Amniotic epithelial cell (primary cell): ENCODE data around the gene GRIP1.

Source experiments
- DNase-seq: peaks from one replicate; pipeline ENCODE4 v3.0.0-alpha.2; 2010; ENCODE audit warnings: low read depth

GRIP1 gene

GRCh38 chr12:66388517-66388916 lies 290.4 kb downstream of the GRIP1 start:
- DNase-seq, result no peak

GRCh38 chr12:66387117-66387516 lies 291.8 kb downstream of the GRIP1 start:
- DNase-seq, result no peak

GRCh38 chr12:66380769-66381535 lies 297.9 kb downstream of the GRIP1 start:
- peak; percentile 24 for DNase-seq

GRCh38 chr12:66379616-66380015 lies 299.3 kb downstream of the GRIP1 start:
- DNase-seq, result no peak

- DNase-seq, result no peak
Observed at GRCh38 chr12:66375560-66375959, 303.3 kb downstream of the GRIP1 start.

GRCh38 chr12:66371982-66372381 lies 306.9 kb downstream of the GRIP1 start:
- DNase-seq, result no peak

- DNase-seq, result no peak
Observed at GRCh38 chr12:66367015-66367667, 311.7 kb downstream of the GRIP1 start.

- DNase-seq, result peak; percentile 73
Observed at GRCh38 chr12:66365718-66366490, 313.0 kb downstream of the GRIP1 start.

GRCh38 chr12:66361703-66362102 lies 317.2 kb downstream of the GRIP1 start:
- DNase-seq, result no peak

GRCh38 chr12:66359300-66359699 lies 319.6 kb downstream of the GRIP1 start:
- DNase-seq, result no peak

GRCh38 chr12:66354291-66354690 lies 324.6 kb downstream of the GRIP1 start:
- no peak for DNase-seq

GRCh38 chr12:66352899-66353298 lies 326.0 kb downstream of the GRIP1 start:
- DNase-seq, result no peak

- DNase-seq, result peak; percentile 35
Observed at GRCh38 chr12:66352197-66352596, 326.7 kb downstream of the GRIP1 start.

- no peak for DNase-seq
Observed at GRCh38 chr12:66351301-66351700, 327.6 kb downstream of the GRIP1 start.

GRCh38 chr12:66345956-66346355 lies 332.9 kb downstream of the GRIP1 start:
- no peak for DNase-seq

- no peak for DNase-seq
Observed at GRCh38 chr12:66345212-66345611, 333.7 kb downstream of the GRIP1 start.

- no peak for DNase-seq
Observed at GRCh38 chr12:66341126-66341525, 337.8 kb downstream of the GRIP1 start.

- no peak for DNase-seq
Observed at GRCh38 chr12:66340131-66340530, 338.7 kb downstream of the GRIP1 start.

GRCh38 chr12:66337381-66338010 lies 341.4 kb downstream of the GRIP1 start:
- DNase-seq, result no peak

- no peak for DNase-seq
Observed at GRCh38 chr12:66335746-66336145, 343.1 kb downstream of the GRIP1 start.

GRCh38 chr12:66331814-66332213 lies 347.1 kb downstream of the GRIP1 start:
- no peak for DNase-seq

GRCh38 chr12:66331016-66331415 lies 347.9 kb downstream of the GRIP1 start:
- no peak for DNase-seq
